AG04450 (cell line): ENCODE results near the gene TOR1A. TPM values are rescaled to one million over a fixed set of nuclear protein-coding genes. Genes with fewer than 3 reads are reported as not detected.

ENCODE experiments used
- CTCF ChIA-PET: fragments of 300-600, 350-600 bp; formaldehyde crosslinking; extraction: SDS; loops from one replicate; lab custom pipeline; 2022; ENCODE audit warnings: antibody characterized with exemption, inconsistent platforms; lab: Charles Lee
- POLR2A ChIA-PET: fragments of 350-600 bp; formaldehyde crosslinking; extraction: SDS; loops from one replicate; lab custom pipeline; 2021; ENCODE audit warnings: antibody characterized with exemption, inconsistent platforms; lab: Yijun Ruan, JAX
- DNase-seq: peaks from one replicate; pipeline ENCODE4 v3.0.0-alpha.2; 2011; ENCODE audit warnings: low read depth, low spot score
- H3K27ac ChIP-seq: one replicate; pipeline ENCODE4 v1.5.1; 2012; ENCODE audit warnings: low read depth, low read length, control low read depth
- H3K27me3 ChIP-seq: one replicate; pipeline ENCODE4 v1.6.0; 2012; ENCODE audit warnings: low read length; ENCODE audit not compliant: control insufficient read depth, insufficient read depth
- H3K4me3 ChIP-seq: 2 replicates; pipeline ENCODE4 v1.5.1; 2011; ENCODE audit warnings: mild to moderate bottlenecking, low read depth, low read length, control low read depth
- H3K9me3 ChIP-seq: 2 replicates; pipeline ENCODE4 v1.5.1; 2012; ENCODE audit warnings: low read length; ENCODE audit not compliant: control insufficient read depth, insufficient read depth
- CTCF ChIP-seq: IDR thresholded peaks from 2 replicates; pipeline ENCODE4 v1.5.1; 2011; ENCODE audit warnings: low read depth, low read length, control low read depth, inconsistent platforms
- polyA plus RNA-seq: library from polyadenylated mRNA; depleted of rRNA; stranded (reverse); fragments of >200 nt; gene quantifications from 2 replicates; pipeline ENCODE4 v1.2.3, GENCODE V29; 2011

Gene TOR1A
- polyA plus RNA-seq, 1 experiment: 78.5 TPM

GRCh38 chr9:129810116-129810515 is 13.8 kb downstream of the TOR1A start:
- CTCF ChIA-PET: no interaction called here
- Histone ChIP-seq H3K9me3 (no peaks in the 10 kb centered on the region), H3K27ac (no peak overlapping the region), H3K4me3 (no peak overlapping the region), H3K27me3 (no peaks in the 10 kb centered on the region)
- DNase-seq: no peak
- no peak for TF ChIP-seq CTCF
- POLR2A ChIA-PET: interaction anchor here (0.5 kb wide), 1 partner anchor 1813 kb away, joined by 4 read pairs; no protein-coding TSS in a partner anchor

- no peak overlapping the region for H3K27ac ChIP-seq
- no peak overlapping the region for H3K4me3 ChIP-seq
- no peaks in the 10 kb centered on the region for H3K27me3 ChIP-seq
- no peaks in the 10 kb centered on the region for H3K9me3 ChIP-seq
- ChIA-PET POLR2A (no interaction called here), CTCF (no interaction called here)
- no peak for DNase-seq
- no peak for TF ChIP-seq CTCF
Measured at GRCh38 chr9:129809346-129809745, 14.6 kb downstream of the TOR1A start.

GRCh38 chr9:129806061-129806460 is 17.9 kb downstream of the TOR1A start:
- ChIA-PET POLR2A (interaction anchor here (0.7 kb wide), 1 partner anchor 878 kb away, joined by 4 read pairs; no protein-coding TSS in a partner anchor), CTCF (no interaction called here)

GRCh38 chr9:129803676-129804060 is 20.3 kb downstream of the TOR1A start:
- DNase-seq: no peak
- no peak overlapping the region for H3K27ac ChIP-seq
- no peaks in the 10 kb centered on the region for H3K27me3 ChIP-seq
- H3K4me3 ChIP-seq: peak overlapping the region; percentile 73
- ChIA-PET CTCF (interaction anchor here (0.9 to 2.9 kb wide), 4 partner anchors 13 to 162 kb away, joined by 3 to 7 read pairs (median 4); no protein-coding TSS in a partner anchor), POLR2A (no interaction called here)
- no peak for TF ChIP-seq CTCF
- no peaks in the 10 kb centered on the region for H3K9me3 ChIP-seq

More at GRCh38 chr9:129806061-129806460, 17.9 kb downstream of the TOR1A start:
- Histone ChIP-seq H3K27ac (no peak overlapping the region), H3K4me3 (no peak overlapping the region), H3K27me3 (no peaks in the 10 kb centered on the region), H3K9me3 (no peaks in the 10 kb centered on the region)
- no peak for TF ChIP-seq CTCF
- DNase-seq: no peak

- CTCF ChIA-PET: interaction anchor here (0.9 to 2.9 kb wide), 5 partner anchors 13 to 162 kb away, joined by 3 to 7 read pairs (median 4); no protein-coding TSS in a partner anchor
- H3K27ac ChIP-seq: no peak within 1 kb of the TSS
- no peak for TF ChIP-seq CTCF
Measured at GRCh38 chr9:129802833-129803675, 20.9 kb downstream of the TOR1A start, which contains the start of gene TOR1B. Gene TOR1B (plus strand): TSS chr9:129803184. CDS start chr9:129803213, 29 bp downstream.

More at GRCh38 chr9:129802833-129803675, 20.9 kb downstream of the TOR1A start, which contains the start of gene TOR1B:
- DNase-seq: peak; percentile 75
- Histone ChIP-seq H3K9me3 (no peaks in the 10 kb centered on the region), H3K27me3 (no peaks in the 10 kb centered on the region), H3K4me3 (peak within 1 kb of the TSS; percentile 73)
- POLR2A ChIA-PET: interaction anchor here (0.6 to 1.3 kb wide), 2 partner anchors 39 to 298 kb away, joined by 3 to 5 read pairs; no protein-coding TSS in a partner anchor
